Skeletal muscle tissue (tissue), 4 donors: ENCODE results near the gene BARX1. TPM values are rescaled to one million over a fixed set of nuclear protein-coding genes. Genes with fewer than 3 reads are reported as not detected.

Experiments
- H3K27ac ChIP-seq: one replicate; pipeline ENCODE4 v1.7.0; 2013; ENCODE audit warnings: mild to moderate bottlenecking, low read depth, low read length, inconsistent platforms
- H3K27me3 ChIP-seq, 3 donors: one replicate each; pipeline ENCODE4 v1.7.0; 2013; ENCODE audit warnings: low read length in 3 of 3; ENCODE audit not compliant: control insufficient read depth in 3 of 3, insufficient read depth in 3 of 3
- H3K36me3 ChIP-seq, 3 donors: one replicate each; pipeline ENCODE4 v1.7.0; 2013; ENCODE audit warnings: low read length in 3 of 3; ENCODE audit not compliant: control insufficient read depth in 3 of 3, insufficient read depth in 3 of 3
- H3K4me1 ChIP-seq, 3 donors: one replicate each; pipeline ENCODE4 v1.7.0; 2013; ENCODE audit warnings: low read length in 3 of 3, mild to moderate bottlenecking in 3 of 3; ENCODE audit not compliant: control insufficient read depth in 3 of 3, insufficient read depth in 3 of 3
- H3K4me3 ChIP-seq, 3 donors: one replicate each; pipeline ENCODE4 v1.7.0; 2013; ENCODE audit warnings: low read length in 3 of 3
- H3K9ac ChIP-seq, 3 donors: one replicate each; pipeline ENCODE4 v1.7.0; 2013; ENCODE audit warnings: low read length in 3 of 3, mild to moderate bottlenecking in 3 of 3, moderate library complexity in 2 of 3, low read depth in 1 of 3
- H3K9me3 ChIP-seq, 3 donors: one replicate each; pipeline ENCODE4 v1.7.0; 2013; ENCODE audit warnings: low read length in 3 of 3; ENCODE audit not compliant: control insufficient read depth in 3 of 3
- total RNA-seq: library from RNA; depleted of rRNA; stranded (reverse); fragments of >200 nt; gene quantifications from one replicate; pipeline ENCODE4 v1.2.3, GENCODE V29; 2014
- donor health status: Osteomylitis.

Gene BARX1
- total RNA-seq, 1 donor from 2014 or later = not detected

- H3K4me1 ChIP-seq = no peaks in the 10 kb centered on the region
- H3K9ac ChIP-seq = no peak overlapping the region
- H3K4me3 ChIP-seq = no peak overlapping the region
- no peak overlapping the region for H3K27ac ChIP-seq
- peaks cover 0 to 9% (median 4%) of the 10 kb centered on the region in 3 donors for H3K27me3 ChIP-seq
- no peaks in the 10 kb centered on the region for H3K36me3 ChIP-seq
- peaks cover 0 to 3% (median 2%) of the 10 kb centered on the region in 3 donors for H3K9me3 ChIP-seq
Measured at GRCh38 chr9:93902051-93902779, 52.9 kb downstream of the BARX1 start.

Other genes starting within 250 kb of the BARX1 start
- gene PTPDC1, start 129.1 kb upstream of the BARX1 start, total RNA-seq = 11.0 TPM